Measurements from ENCODE around the gene CNDP1.

The CNDP1 gene

DNA sequence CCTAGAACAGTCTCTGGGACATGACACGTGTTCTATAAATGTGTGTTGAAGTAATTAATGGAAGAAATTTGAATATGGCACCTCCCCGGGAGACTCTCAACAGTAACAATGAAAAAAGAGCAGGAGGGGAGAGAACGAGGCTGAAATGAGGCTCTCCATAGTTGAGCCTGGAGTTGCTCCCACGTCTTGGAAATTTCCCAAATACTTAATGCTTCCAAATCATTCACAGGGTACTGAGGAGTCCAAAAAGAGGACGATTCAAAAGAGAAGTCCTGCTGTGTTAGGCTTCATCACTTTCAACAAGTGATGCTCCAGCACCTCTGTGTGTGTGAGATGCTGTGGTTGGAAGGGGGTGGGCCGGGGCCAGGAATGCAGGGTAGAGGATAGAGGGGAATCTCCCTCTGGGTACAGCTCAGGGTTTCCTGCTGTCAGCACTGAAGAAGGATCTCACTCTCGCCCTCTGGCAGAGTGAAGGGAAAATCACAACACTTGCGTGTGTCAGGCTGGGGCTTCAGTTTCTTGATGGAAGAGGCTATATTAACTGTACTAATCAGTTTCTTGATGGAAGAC is 45.3 kb downstream of the CNDP1 start:
- DNase-seq (ENCODE audit: low spot score): no peak
- FAIRE-seq: no peak

DNA sequence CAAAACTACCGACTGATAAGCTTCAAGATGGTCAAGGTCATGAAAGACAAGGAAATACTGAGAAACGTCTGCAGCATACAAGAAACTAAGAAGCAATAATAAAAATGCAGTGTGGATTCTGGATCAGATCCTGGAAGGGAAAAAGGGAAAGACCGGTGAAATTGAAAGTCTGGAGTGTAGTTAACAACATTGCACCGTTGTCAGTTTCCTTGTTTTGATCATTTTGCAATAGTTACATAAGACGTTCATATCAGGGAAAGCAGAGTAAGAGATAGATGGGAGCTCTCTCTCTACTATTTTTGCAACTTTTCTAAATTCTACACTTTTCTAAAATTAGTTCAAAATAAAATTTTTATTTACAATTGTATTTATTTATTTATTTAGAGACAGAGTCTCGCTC is 48.3 kb downstream of the CNDP1 start:
- DNase-seq (ENCODE audit: low spot score) (no peak), FAIRE-seq (no peak)

DNA sequence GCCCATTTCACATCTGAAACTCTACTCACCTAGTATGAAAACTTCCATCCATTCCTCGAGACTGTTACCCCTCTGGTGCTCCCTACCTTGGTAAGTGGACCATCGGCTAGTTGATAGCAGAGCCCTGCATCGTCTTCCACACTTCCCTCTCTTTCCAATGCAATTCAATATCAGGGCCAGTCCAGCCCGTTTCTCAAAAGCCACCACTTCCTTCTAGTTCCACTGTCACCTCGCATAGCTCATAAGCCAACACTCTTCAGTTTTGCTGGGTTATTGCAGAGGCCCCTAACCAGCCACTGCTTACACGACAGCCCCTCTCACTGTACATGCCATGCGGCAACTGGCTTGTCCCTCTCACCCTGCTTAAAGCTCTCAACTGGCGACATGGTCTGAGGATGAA is 53.1 kb downstream of the CNDP1 start:
- FAIRE-seq: no peak

DNA sequence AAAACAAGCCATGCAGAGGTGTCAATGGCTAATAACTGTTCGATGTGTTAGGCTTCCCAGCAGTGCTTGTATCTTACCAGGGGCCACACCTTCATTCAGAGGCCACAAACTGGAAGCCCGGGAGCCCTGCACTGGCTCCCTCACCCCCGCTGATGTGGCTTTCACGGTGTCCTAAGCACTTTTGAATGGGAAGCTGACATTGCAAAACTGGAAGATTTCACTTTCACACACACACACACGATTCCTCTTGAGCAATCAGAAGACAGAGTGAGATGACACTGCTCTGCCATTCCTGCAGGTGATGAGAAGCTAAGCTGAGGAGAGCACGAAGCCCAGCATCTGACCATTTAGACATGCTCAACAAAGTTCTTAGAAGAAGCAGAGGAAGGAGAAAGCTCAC is 54.7 kb downstream of the CNDP1 start:
- DNase-seq (ENCODE audit: low spot score) (no peak), FAIRE-seq (no peak)

More for the DNA sequence above, 53.1 kb downstream of the CNDP1 start:
- no peak for DNase-seq (ENCODE audit: low spot score)

DNA sequence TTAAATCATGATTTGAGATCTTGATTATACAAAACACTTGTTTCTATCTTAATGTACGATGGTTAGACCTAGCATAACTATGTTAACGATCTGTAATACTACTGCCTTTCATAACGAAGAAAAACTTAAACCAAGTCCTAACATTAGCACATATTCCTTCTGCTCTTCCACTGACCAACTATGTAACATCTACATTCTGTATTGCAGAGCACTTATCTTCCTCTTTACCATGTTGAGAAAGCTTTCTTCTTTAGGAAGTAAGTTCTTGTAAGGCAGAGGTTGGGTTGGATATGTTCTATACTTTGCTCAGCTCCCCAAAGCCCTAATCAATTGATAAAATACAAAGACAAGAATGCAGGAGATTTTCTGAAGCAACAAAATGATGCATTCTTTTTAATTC is 55.5 kb downstream of the CNDP1 start:
- no peak for FAIRE-seq
- no peak for DNase-seq (ENCODE audit: low spot score)

DNA sequence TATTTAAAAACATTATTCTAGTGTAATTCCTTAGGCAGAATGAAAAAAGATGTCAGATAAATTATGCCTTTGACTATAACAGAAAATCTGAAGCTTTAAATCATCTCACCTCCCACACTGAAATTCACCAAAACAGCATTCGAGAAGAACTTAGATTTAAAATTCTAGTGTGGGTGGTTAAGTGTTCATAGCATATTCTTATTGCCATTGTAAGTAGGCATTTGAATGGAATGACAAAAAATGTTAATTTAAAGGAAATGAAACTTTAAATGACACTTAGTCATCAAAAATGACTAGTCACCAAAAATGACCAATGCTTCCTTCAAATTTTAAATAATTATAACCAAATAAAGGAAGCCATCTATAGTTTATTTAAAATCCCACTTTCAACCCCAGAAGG is 56.4 kb downstream of the CNDP1 start:
- DNase-seq (ENCODE audit: low spot score) (no peak), FAIRE-seq (no peak)

DNA sequence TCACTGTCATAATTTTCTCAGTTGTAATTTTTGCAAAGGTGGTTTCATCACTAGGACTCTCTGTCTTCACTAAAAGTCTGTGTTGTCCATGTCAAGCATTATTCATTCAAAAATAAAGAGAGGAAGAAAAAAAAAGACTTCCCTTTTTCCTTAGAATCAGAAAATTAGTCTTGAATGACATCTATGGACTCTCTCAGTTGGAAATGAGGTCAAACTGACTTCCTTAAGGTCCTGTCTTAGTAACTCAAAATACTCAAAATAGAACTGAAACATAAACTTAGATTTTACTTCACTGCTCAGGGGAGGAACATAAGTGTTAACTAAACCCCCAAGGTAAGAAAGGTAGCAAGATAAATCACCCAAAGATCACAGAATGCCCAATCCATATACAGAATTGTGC is 61.1 kb downstream of the CNDP1 start:
- FAIRE-seq (no peak), DNase-seq (ENCODE audit: low spot score) (no peak)

DNA sequence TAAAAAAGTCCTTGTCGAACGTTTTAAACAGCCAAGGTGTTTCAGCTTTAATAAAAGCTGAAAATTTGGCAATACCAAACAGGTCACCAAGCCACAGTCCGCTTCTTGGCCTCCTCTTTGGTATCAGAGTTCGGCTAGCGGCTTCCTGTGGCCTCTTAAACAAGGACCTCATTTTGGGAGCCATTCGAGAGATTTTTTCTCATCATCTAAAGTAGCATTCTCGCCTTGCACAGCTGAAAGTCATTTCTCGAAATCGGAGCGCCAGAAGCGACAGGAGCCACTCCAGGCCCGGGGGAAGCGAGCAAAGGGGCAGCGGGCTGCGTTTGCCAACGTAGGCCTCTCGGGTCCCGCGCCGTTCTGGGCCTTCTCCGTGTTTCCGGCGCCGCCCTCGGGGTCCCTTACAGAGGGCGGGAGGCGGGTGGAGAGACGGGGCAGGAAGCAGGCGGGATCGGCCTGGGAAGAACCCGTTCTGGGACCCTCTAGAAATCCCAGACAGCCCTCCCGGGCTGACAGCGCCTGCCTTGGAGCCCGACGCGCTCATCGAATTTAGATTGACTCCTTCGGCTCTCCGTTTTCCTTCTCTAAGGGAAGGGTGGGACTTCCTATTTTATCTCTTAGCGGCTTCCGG is 62.8 kb downstream of the CNDP1 start:
- DNase-seq (ENCODE audit: low spot score) (peak; percentile 66), FAIRE-seq (no peak)

DNA sequence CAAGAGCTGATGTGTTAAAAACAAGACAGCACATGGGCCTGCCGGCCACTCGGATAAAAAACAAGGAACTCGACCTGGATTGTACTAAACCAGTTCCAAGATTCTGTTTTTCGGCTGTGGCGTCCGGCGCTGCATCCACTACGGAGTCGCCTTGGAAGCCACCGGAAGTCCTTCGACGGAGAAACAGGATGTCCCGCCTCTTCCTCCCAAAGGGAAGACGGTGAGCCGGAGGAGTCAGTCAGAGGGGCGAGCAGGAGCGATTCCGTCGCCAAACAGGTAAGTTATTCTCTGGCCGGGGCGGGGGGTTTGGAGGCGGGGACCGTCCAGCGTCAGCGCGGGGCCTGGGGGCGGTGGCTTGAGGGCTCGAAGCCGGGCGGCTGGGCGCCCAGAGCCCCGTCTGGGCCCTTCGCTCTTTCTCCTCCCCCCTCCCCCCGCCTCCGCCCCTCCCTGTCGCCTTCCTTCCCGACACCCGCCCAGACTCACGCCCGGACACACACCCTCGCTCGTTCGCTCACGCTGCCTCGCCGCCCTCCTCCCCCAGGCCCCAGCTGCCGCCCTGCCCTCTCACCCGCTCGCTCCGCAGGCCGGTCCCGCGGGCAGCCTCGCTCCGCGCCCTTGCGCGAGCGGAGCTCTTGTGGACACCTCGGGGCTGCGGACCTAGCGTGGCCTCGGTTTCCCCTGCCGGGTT is 63.5 kb downstream of the CNDP1 start, which contains the start of gene ZNF407:
TSS of gene ZNF407 (plus strand) at position 209 of the 688 bp plus-strand sequence. CDS start 33,150 bp downstream, outside the sequence.
- FAIRE-seq (peak; percentile 69), DNase-seq (ENCODE audit: low spot score) (peak; percentile 91)

DNA sequence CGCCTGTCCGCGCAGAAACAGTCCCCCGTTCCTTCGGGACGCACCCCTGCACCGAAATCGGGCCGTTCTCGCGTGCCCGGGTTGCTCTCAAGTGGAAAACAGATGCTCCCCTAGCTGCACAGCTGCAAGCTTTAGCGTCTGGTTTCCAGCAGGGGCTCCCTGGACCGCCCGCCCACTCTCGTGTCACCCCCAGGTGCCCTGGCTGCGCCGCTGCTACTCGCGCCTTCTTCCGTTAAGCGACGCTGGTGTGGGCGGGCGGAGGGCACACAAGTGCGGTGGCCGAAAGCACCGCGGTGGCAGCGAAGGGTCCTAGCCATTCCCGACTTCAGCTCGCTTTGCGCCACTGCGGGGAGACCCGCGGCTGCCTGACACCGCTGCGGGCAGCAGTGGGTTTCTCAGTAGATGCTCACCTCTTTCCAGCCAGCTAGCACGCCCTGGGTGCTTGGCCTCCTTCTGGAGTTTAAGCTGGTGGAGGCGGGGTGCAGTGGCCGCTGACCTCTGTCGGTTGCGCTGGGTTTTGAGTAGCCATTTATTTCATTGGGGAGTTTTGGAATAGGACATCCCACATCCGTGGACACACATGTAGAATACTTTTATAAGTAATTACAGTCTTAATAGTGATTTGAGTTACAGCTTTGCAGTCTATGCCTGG is 64.2 kb downstream of the CNDP1 start:
- FAIRE-seq (no peak), DNase-seq (ENCODE audit: low spot score) (peak; percentile 64)

DNA sequence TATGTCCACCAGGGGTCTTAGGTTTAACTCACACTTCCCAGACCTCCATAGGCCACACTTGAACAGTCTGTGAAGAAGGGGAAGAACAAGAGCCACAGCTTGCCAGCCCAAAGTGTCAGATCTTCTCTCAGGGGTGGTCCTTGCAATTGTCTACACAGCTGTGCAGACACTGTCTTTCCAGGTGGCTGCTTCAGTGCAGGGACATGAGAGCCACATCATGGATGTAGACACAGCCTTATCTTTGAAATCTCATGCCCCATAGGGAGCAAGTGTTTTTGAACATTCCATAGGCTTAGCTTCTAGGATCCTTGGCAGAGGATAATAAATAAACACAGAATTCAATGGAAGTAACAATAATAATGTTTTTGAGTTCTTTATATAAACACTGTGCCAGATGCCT is 70.1 kb downstream of the CNDP1 start:
- no peak for FAIRE-seq

DNA sequence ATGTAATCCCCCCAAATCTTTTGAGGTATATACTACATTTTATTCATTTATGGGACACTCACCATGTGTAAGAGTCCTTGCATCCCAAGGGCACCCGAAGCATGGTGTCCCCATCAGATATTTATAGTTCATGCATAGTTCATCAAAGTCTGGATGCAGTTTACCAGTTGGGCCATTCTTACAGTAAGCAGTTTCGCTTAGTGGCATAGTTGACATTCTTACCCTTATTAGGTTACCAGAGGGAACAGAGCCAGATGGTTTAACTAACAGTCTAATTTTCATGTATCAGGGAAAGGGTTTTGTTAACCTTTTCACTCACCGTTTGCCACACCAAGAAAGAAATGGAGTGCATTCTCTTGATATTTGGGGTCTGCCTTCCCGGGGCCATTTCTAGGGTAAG is 70.5 kb downstream of the CNDP1 start:
- FAIRE-seq (no peak), DNase-seq (ENCODE audit: low spot score) (no peak)

More for the DNA sequence above, 70.1 kb downstream of the CNDP1 start:
- no peak for DNase-seq (ENCODE audit: low spot score)

DNA sequence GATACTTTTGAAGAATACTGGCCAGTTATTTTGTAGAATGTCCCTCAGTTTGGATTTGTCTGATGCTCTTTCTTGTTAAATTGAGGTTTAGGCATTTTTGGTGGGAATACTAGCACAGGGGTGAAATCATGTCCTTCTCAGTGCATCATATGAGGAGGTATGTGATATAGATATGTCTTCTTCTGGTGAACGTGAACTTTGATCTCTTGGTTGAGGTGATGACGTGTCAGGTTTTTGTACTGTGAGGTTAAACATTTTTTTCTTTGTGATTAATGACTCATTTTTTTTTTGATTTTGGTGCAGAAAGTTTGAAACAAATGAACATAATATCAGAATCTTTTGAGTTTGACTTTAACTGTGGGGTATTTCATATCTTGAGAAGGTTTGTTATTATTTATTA is 74.4 kb downstream of the CNDP1 start:
- DNase-seq (ENCODE audit: low spot score) (no peak), FAIRE-seq (no peak)

DNA sequence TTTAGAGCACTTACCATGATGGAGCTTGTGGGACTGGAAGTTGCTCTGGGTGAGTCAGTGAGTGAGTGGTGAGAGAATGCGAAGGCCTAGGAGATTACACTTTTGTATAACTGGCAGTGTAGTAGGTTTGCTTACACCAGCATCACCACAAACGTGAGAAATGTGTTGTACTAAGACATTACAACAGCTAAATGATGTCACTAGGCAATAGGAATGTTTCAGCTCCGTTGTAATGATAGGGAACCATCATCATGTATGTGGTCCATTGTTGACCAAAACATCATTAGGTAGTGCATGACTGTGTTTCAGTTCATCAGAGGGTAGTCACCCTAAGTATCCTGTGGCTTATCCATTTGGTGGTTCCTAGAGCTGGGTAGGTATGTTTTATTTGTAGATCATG is 75.2 kb downstream of the CNDP1 start:
- no peak for FAIRE-seq
- DNase-seq (ENCODE audit: low spot score): no peak

DNA sequence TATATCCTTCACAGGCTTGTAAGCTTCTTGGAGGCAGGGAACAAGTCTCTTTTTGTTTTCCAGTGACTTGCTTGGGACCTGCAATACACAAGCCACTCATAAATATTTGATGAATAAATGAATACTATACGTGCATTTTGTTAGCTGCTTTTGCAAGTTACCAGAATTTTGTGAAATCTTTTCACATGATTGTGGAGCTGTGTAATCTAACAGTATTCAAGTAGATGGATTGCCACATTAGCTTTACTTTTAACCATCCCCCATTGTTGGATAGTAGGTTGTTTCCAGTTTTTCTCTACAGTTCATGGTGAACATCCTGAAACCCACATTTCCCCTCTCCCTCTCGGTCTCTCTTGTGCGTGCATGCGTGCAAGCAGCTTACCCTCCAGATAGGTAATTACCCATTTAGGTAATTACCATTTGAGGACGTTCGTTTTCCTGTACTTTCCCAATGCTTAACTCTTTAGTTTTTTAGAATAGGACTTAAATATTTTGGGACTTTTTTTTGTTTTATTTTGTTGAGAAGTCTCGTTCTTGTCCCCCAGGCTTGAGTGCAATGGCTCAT is 75.8 kb downstream of the CNDP1 start:
- DNase-seq (ENCODE audit: low spot score): no peak
- no peak for FAIRE-seq

DNA sequence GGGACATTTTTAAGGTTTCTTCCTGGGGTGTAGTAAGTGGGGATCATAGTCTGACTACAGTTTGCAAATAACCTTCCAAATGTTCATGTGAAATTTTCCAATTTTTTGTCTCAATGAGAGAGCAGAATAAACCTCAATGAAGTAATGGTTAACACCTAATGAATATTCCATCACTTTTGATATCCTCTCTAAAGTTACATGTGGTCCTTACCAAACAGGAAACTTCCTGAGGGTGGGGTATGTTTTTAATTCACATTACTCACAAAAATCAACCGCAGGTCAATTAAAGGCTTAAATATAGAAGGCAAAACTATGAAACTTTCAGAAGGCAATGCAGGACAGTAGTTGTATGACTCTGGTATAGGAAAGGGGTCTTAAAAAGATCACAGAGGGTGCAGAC is 76.6 kb downstream of the CNDP1 start:
- DNase-seq (ENCODE audit: low spot score) (no peak), FAIRE-seq (no peak)

DNA sequence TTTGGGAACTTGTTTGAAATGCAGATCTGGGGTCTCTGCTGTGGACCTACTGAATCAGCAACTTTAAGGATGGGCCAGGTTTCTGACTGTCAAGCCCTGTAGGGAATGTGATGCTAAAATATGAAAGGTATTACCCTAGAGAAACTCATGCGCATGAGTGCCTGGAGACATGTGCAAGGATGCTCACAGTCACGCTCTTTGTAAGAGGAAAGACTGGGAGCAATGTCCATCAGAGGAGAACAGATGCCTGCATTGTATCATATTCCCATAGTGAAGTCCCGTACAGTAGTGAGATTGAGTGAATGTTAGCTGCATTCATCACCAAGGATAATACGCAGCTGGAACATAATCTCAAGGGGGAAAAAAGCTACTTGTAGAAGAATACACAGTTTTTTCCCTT is 77.5 kb downstream of the CNDP1 start:
- DNase-seq (ENCODE audit: low spot score) (no peak), FAIRE-seq (no peak)

DNA sequence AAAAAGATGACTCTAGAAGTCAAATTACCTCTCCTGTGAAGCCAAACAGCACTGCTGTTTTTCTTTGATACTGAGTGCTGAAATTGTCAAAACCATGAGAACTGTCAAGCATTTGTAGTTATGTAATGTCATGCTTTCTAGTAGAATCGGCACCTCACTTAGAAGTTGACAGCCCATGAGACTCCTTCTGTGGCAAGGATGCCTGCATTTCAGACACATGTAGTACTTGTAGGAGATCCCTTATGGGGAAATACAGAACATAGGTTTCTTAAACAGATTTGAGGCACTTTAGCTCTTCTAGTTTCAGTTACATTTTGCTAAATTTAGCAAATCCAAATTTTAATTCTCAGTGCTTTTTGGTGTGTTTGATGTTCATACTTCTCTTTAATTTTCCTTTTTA is 79.1 kb downstream of the CNDP1 start:
- DNase-seq (ENCODE audit: low spot score): no peak

DNA sequence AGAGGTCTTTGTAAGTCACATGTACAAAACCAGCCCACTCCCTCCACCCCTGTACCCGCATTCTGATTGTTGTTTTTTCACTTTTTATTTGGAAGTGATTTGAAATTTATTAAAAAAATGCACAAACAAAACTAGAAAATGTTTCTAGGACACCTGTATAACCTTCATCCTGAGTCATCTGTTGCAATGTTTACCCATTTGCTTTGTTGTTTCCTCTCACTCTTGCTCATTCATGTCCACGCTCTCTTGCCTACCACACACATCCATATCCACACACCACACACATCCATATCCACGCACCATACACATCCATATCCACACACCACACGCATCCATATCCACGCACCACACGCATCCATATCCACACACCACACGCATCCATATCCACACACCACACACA is 82.2 kb downstream of the CNDP1 start:
- FAIRE-seq (no peak), DNase-seq (ENCODE audit: low spot score) (no peak)

More for the DNA sequence above, 79.1 kb downstream of the CNDP1 start:
- FAIRE-seq: no peak

DNA sequence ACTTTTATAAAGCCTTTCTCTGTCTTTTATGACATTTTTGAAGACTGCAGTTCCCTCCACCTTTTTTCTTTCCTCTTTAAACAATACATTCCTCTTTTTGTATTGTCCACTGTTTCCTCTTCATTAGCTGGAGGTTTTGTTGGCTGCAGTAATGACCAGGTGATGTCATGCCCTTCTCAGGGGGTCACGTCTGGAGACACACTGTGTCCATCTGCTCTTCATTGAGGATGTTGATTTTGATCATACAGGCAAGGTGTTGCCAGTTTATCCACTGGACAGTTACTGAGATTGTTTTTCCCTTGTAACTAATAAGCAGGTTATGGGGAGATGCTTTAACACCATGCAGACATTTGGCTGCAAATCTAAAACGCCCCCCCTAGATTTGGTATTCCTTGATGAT is 83.2 kb downstream of the CNDP1 start:
- no peak for DNase-seq (ENCODE audit: low spot score)

DNA sequence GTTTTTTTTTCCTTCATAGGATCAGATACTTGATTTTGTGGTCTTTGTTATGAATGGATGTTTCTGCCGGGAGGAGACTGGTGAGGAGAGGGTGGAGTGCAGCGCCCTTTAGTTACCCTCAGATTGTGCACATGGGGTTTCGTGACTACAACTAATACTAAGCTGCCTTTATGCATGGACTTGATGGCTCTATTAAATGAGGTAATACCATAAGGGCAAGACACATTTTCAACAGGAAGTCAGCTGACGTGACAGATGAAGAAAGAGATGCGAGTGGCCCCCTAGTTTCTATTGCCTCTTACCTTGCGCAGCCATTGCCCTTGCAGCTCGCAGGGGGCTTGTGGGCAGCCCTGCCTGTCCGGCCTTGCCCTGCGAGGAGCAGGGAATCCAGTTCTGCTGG is 87.8 kb downstream of the CNDP1 start:
- FAIRE-seq (no peak), DNase-seq (ENCODE audit: low spot score) (no peak)

More for the DNA sequence above, 83.2 kb downstream of the CNDP1 start:
- FAIRE-seq: no peak
